ENCODE measurements around the gene RGS16.

DNA sequence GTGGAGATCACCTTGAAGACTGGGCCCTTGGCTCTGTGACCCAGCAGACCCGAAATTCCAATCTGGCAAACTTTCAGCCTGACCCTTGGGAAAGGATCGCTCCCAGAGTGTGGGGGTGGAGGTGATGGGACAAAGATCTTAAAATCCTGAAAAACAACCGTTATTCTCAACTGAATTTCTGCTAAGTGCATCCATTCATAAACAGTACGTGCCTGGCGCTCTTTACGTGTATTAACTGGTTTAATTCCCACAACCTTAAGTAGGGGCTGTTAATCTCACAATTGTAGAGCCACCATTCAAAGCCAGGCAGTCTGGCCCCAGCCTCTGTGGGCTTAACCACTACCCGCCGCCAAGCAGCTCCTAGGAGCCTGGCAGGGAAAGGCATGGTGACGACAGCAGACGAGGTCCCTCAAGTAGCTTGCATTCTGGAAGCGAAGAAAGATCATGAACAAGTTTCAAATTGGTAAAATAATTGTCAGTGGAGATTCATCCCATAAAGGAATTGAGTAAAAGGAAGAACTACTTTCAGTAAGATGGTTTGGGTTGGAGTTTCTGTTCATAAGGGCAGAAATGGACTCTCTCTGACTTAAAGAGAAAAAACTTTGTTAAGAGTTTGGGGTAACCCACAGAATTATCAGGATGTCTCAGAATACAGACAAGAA lies 11.4 kb upstream of the RGS16 start:
- no peak for TF ChIP-seq EZH2 (IDR thresholded peaks at IDR 0.05; ENCODE audit: low read length)
- TF ChIP-seq, protein P1, sequence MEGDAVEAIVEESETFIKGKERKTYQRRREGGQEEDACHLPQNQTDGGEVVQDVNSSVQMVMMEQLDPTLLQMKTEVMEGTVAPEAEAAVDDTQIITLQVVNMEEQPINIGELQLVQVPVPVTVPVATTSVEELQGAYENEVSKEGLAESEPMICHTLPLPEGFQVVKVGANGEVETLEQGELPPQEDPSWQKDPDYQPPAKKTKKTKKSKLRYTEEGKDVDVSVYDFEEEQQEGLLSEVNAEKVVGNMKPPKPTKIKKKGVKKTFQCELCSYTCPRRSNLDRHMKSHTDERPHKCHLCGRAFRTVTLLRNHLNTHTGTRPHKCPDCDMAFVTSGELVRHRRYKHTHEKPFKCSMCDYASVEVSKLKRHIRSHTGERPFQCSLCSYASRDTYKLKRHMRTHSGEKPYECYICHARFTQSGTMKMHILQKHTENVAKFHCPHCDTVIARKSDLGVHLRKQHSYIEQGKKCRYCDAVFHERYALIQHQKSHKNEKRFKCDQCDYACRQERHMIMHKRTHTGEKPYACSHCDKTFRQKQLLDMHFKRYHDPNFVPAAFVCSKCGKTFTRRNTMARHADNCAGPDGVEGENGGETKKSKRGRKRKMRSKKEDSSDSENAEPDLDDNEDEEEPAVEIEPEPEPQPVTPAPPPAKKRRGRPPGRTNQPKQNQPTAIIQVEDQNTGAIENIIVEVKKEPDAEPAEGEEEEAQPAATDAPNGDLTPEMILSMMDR (optimal IDR thresholded peaks at IDR 0.05 in 1 of 3, IDR thresholded peaks at IDR 0.05 in 1 of 3, conservative IDR thresholded peaks at IDR 0.05 in 1 of 3; ENCODE audit: extremely low read depth in 1 of 3, insufficient read depth in 2 of 3, low read length in 3 of 3): no peak

Measured in keratinocyte (primary cell).